Tibial artery (tissue), 4 donors: ENCODE results near the gene NF1.

Source experiments
- DNase-seq, 2 donors: peaks; one replicate each; pipeline ENCODE4 v3.0.0-alpha.2; 2019
- H3K27ac ChIP-seq, 2 donors: fragments of 200-600 bp; sonication (generic) in 1 of 2; 1 replicate in 1 of 2; 2 replicates in 1 of 2; pipeline ENCODE4 v1.5.1; 2018 to 2019; ENCODE audit warnings: mild to moderate bottlenecking in 1 of 2
- H3K27me3 ChIP-seq, 2 donors: fragments of 200-600 bp; sonication (generic) in 1 of 2; one replicate each; pipeline versions ENCODE4 v1.5.1 to v1.6.0; 2016 to 2019
- H3K36me3 ChIP-seq, 3 donors: fragments of 200-600 bp; sonication (generic) in 2 of 3; one replicate each; pipeline ENCODE4 v1.5.1; 2016 to 2019; ENCODE audit warnings: mild to moderate bottlenecking in 2 of 3
- H3K4me1 ChIP-seq, 4 donors: fragments of 200-600 bp; sonication (generic) in 2 of 4; 1 replicate in 3 of 4; 2 replicates in 1 of 4; pipeline ENCODE4 v1.5.1; 2016 to 2019
- H3K4me3 ChIP-seq, 2 donors: fragments of 200-600 bp; sonication (generic) in 1 of 2; 1 replicate in 1 of 2; 2 replicates in 1 of 2; pipeline ENCODE4 v1.5.1; 2018 to 2019; ENCODE audit warnings: mild to moderate bottlenecking in 2 of 2
- H3K9me3 ChIP-seq, 3 donors: fragments of 200-600 bp; sonication (generic) in 1 of 3; one replicate each; pipeline ENCODE4 v1.5.1; 2016 to 2019
- intact Hi-C: fragments of 100-400 bp; cut with DNase I; formaldehyde crosslinking; loops from one replicate; pipeline ENCODE4 v1.15.0; 2023; ENCODE audit warnings: low total_unique reads
- TF ChIP-seq, protein P1 (sequence below), 2 experiments: fragments of 200-600 bp in 1 of 2; fragments of 450-650 bp in 1 of 2; IDR thresholded peaks; one replicate each; pipeline ENCODE4 v1.5.1; 2017 to 2019; ENCODE audit warnings: antibody characterized with exemption in 2 of 2, mild to moderate bottlenecking in 1 of 2, moderate library complexity in 1 of 2

NF1 gene

DNA sequence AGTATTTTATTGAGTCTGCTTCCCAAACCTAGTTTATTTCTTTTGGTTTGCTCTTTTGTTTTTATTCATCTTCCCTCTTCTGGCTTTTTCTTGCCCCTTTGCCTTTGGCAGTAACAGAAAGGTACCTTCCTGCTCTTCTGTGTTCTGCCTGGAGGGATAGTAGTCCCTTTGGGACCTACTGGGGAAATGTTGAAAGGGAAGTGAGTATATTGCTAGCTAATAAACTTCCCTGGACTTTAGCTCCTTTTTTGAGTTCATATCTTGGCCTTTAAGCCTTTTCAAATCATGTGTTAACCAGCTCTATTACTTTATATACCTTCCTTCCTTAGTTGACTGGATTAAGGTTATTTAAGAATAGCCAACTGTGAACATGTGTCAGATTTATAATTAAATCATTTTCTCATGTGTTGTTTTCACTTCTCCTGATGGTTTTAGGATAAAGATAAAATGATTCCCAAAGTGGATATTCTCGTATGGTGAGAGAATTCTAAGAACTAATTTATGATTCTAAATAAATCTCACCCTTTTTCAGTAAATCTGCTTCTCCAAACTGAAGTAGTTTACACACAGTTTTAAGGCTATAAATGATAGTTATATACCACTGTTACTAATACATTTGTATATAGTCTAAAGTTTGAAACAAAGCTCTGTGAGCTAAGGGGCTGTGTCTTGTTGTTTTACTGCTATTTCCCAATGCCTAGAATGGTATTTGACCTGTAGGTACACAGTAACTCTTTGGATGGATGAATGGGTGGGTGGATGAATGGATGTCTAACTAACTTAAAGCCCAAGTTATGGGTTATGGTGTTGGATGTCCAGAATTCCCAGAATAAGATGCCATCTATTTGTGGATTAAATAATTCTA, 156.6 kb downstream of the NF1 start:
- TF ChIP-seq, protein P1, sequence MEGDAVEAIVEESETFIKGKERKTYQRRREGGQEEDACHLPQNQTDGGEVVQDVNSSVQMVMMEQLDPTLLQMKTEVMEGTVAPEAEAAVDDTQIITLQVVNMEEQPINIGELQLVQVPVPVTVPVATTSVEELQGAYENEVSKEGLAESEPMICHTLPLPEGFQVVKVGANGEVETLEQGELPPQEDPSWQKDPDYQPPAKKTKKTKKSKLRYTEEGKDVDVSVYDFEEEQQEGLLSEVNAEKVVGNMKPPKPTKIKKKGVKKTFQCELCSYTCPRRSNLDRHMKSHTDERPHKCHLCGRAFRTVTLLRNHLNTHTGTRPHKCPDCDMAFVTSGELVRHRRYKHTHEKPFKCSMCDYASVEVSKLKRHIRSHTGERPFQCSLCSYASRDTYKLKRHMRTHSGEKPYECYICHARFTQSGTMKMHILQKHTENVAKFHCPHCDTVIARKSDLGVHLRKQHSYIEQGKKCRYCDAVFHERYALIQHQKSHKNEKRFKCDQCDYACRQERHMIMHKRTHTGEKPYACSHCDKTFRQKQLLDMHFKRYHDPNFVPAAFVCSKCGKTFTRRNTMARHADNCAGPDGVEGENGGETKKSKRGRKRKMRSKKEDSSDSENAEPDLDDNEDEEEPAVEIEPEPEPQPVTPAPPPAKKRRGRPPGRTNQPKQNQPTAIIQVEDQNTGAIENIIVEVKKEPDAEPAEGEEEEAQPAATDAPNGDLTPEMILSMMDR (IDR thresholded peaks at IDR 0.05), result no peak
- no peaks in the 10 kb centered on the region for H3K27me3 ChIP-seq
- no peaks in the 10 kb centered on the region for H3K9me3 ChIP-seq
- no peak overlapping the region for H3K27ac ChIP-seq
- no peak overlapping the region for H3K4me3 ChIP-seq
- no peak for DNase-seq
- H3K4me1 ChIP-seq, result no peaks in the 10 kb centered on the region
- H3K36me3 ChIP-seq, result peaks cover 0 to 21% (median under 1%) of the 10 kb centered on the region in 3 donors
- intact Hi-C loops, result no loop called here

DNA sequence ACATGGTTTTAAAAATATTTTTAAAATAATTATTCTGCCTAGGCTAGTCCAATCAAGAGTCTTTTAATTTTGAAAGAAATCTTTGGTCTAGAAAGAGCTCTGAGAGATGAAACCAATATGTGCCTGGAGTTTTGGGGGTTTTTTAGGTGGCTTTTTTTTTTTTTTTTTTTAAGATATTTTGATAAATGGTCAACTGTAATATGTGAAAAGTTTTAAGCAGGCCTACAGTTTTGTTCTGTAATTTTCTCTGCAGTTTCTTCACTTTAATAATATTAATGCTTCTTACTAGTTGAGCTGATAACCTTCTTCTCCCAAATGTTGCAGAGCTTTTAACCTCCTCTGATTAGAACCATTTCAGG, 157.2 kb downstream of the NF1 start:
- no peak overlapping the region for H3K4me3 ChIP-seq
- no peak for DNase-seq
- peaks cover 0 to 21% (median 0%) of the 10 kb centered on the region in 3 donors for H3K36me3 ChIP-seq
- no peaks in the 10 kb centered on the region for H3K27me3 ChIP-seq
- no peaks in the 10 kb centered on the region for H3K4me1 ChIP-seq
- intact Hi-C loops, result no loop called here
- no peaks in the 10 kb centered on the region for H3K9me3 ChIP-seq
- TF ChIP-seq, protein P1 (IDR thresholded peaks at IDR 0.05), result no peak
- H3K27ac ChIP-seq, result no peak overlapping the region

DNA sequence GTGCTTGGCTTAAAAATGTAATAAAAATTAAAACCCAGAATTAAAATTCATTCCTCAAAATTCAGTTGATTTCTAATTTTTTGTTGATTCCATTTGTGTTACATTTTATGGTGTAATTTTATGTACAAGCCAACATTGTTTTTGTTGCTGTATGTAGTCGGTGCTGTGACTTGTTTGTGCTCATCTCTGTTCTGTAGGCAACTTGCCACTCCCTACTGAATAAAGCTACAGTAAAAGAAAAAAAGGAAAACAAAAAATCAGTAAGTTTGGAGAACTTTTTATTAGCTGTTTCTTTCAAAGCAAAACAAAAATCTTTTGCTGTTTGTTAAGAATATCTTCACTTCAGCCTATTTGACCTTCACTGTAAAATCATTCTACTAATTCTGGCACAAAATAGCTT, 158.0 kb downstream of the NF1 start:
- no peak for DNase-seq
- intact Hi-C loops, result no loop called here
- H3K9me3 ChIP-seq, result no peaks in the 10 kb centered on the region
- TF ChIP-seq, protein P1 (IDR thresholded peaks at IDR 0.05), result no peak
- H3K27ac ChIP-seq, result no peak overlapping the region
- no peaks in the 10 kb centered on the region for H3K27me3 ChIP-seq
- H3K4me3 ChIP-seq, result no peak overlapping the region
- no peaks in the 10 kb centered on the region for H3K4me1 ChIP-seq
- H3K36me3 ChIP-seq, result peaks cover 0 to 21% (median 0%) of the 10 kb centered on the region in 3 donors

DNA sequence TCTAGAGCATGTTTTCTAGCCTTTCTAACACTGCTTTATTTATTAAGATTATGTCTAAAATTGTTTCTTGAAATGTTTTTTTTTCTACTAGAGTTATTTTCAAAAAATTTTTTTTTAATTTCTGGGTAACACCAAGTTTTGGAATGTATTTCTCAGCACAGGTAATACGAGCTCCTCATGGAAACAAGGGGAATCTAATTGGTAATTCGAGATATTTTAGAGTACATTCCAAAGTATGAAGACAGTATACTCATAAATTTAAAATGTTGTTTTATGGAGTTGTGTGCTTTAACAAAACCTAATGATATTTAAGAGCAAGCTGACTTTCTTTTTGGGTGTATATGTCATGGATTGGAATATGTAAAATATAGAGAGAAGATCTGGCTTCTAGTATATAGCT, 159.9 kb downstream of the NF1 start:
- intact Hi-C loops, result no loop called here
- H3K36me3 ChIP-seq, result peaks cover 2 to 19% (median 7%) of the 10 kb centered on the region in 3 donors
- TF ChIP-seq, protein P1 (IDR thresholded peaks at IDR 0.05), result no peak
- H3K4me3 ChIP-seq, result no peak overlapping the region
- H3K9me3 ChIP-seq, result no peaks in the 10 kb centered on the region
- no peak overlapping the region for H3K27ac ChIP-seq
- DNase-seq, result no peak
- no peaks in the 10 kb centered on the region for H3K27me3 ChIP-seq
- no peaks in the 10 kb centered on the region for H3K4me1 ChIP-seq

DNA sequence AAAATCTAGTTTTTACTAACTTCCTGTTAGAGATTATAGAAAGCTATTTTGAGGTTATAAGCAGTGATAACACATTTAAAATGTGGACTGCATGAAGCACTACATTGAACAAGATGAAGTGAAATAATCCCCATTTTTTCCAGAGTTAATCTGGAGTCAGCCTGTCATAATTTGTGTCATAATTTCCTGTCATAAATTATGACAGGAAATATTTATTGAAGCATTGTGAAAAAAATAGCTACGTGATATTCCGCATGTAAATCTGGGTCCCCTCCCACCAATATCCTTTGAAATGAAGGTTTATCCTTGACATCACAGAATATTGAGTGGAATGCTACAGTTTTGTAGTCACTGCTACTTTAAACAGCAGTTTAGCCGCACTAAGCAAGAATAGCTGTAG, 162.2 kb downstream of the NF1 start:
- Histone ChIP-seq H3K27me3 (no peaks in the 10 kb centered on the region), H3K4me1 (no peaks in the 10 kb centered on the region), H3K27ac (no peak overlapping the region), H3K36me3 (peaks cover 21 to 42% (median 23%) of the 10 kb centered on the region in 3 donors), H3K4me3 (no peak overlapping the region), H3K9me3 (no peaks in the 10 kb centered on the region)
- TF ChIP-seq, protein P1 (IDR thresholded peaks at IDR 0.05), result no peak
- intact Hi-C loops, result no loop called here
- no peak for DNase-seq
